Measurements from ENCODE around the gene FBXO3. TPM values are rescaled to one million over a fixed set of nuclear protein-coding genes. Genes with fewer than 3 reads are reported as not detected.

Gene FBXO3
- total RNA-seq, 1 donor from 2014 or later, result 39.1 TPM

DNA sequence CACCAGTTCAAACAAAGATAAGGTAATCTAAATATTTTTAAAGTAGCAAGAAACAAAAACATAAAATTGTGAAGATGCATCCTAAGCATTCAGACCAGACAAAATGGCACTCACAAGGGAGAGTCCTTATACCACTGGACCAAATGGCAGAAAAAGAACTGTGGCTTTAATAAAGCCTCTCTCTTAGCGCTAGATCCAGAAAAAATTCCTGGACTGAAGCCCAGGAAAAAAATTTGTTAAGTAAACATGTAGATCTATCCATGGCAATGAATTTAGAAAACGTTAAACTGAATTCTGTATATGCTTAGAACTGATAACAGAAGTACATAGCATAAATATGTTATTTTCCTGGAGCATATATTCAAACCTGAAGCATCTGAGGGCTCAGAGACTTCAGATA, 26.3 kb downstream of the FBXO3 start:
- Histone ChIP-seq H3K36me3 (ENCODE audit: control insufficient read depth in 3 of 3, insufficient read depth in 3 of 3, low read length in 3 of 3) (peaks cover 4 to 36% (median 16%) of the 10 kb centered on the region in 3 donors), H3K4me3 (ENCODE audit: low read length in 3 of 3) (no peak overlapping the region), H3K27ac (ENCODE audit: low read depth, low read length) (no peak overlapping the region), H3K9me3 (ENCODE audit: control insufficient read depth in 3 of 3, low read length in 3 of 3) (no peaks in the 10 kb centered on the region), H3K4me1 (ENCODE audit: control insufficient read depth in 3 of 3, insufficient read depth in 3 of 3, low read length in 3 of 3) (peaks cover 0 to 11% (median 10%) of the 10 kb centered on the region in 3 donors), H3K27me3 (ENCODE audit: control insufficient read depth in 3 of 3, insufficient read depth in 3 of 3, low read length in 3 of 3) (no peaks in the 10 kb centered on the region), H3K9ac (ENCODE audit: low read depth in 1 of 3, low read length in 3 of 3) (no peak overlapping the region)

DNA sequence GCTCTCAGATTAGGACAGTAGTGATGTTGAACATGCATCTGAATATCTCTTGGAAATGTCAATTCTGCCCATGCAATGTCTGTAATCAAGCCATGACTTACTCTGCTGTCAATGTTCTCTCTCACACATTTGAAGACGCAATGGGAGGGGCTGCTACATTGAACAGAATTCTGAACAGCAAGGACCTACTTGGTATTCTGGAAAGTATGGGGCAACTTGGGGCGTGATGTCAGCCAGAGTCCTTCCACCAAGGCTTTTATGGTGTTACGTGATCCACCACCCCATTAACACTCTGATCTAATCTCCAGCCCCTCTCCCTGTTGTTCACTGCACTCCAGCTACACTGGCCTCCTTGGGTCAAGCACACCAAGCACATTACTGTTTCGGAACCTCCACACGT, 31.0 kb downstream of the FBXO3 start:
- H3K4me1 ChIP-seq (ENCODE audit: control insufficient read depth in 3 of 3, insufficient read depth in 3 of 3, low read length in 3 of 3), result peaks cover 0 to 11% (median 10%) of the 10 kb centered on the region in 3 donors
- H3K36me3 ChIP-seq (ENCODE audit: control insufficient read depth in 3 of 3, insufficient read depth in 3 of 3, low read length in 3 of 3), result peaks cover 7 to 22% (median 11%) of the 10 kb centered on the region in 3 donors
- H3K9ac ChIP-seq (ENCODE audit: low read depth in 1 of 3, low read length in 3 of 3), result peak overlapping the region in 1 of 3 donors; percentile 40
- no peak overlapping the region for H3K27ac ChIP-seq (ENCODE audit: low read depth, low read length)
- H3K4me3 ChIP-seq (ENCODE audit: low read length in 3 of 3), result no peak overlapping the region
- H3K9me3 ChIP-seq (ENCODE audit: control insufficient read depth in 3 of 3, low read length in 3 of 3), result no peaks in the 10 kb centered on the region
- H3K27me3 ChIP-seq (ENCODE audit: control insufficient read depth in 3 of 3, insufficient read depth in 3 of 3, low read length in 3 of 3), result no peaks in the 10 kb centered on the region

DNA sequence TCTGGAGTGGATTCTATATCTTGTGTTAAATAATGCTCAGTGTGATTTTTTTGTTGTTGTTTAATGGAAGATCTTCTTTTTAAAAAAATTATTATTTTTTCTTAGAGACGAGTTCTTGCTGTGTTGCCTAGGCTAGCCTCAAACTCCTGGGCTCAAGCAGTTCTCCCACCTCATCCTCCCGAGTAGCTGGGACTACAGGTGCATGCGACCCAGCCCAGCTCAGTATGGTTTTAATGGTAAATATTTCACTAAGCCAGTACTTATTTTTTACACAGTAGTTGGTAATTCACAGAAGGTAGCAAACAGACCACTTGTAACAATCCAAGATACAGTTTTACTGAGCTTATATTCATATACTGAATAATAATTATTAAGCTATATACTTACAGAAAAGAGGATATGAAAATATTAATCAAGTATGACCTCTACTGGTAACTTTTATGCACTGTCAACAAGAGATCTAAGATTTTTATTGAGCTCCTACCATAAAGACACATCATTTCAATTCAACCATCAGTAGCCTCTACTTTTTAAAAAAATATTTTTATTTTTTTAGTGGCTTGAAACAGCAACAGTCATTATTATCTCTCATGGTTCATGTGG, 32.0 kb downstream of the FBXO3 start:
- Histone ChIP-seq H3K27ac (ENCODE audit: low read depth, low read length) (no peak overlapping the region), H3K9ac (ENCODE audit: low read depth in 1 of 3, low read length in 3 of 3) (no peak overlapping the region), H3K9me3 (ENCODE audit: control insufficient read depth in 3 of 3, low read length in 3 of 3) (no peaks in the 10 kb centered on the region), H3K36me3 (ENCODE audit: control insufficient read depth in 3 of 3, insufficient read depth in 3 of 3, low read length in 3 of 3) (peaks cover 7 to 22% (median 11%) of the 10 kb centered on the region in 3 donors), H3K27me3 (ENCODE audit: control insufficient read depth in 3 of 3, insufficient read depth in 3 of 3, low read length in 3 of 3) (no peaks in the 10 kb centered on the region), H3K4me1 (ENCODE audit: control insufficient read depth in 3 of 3, insufficient read depth in 3 of 3, low read length in 3 of 3) (peaks cover 0 to 14% (median 6%) of the 10 kb centered on the region in 3 donors), H3K4me3 (ENCODE audit: low read length in 3 of 3) (no peak overlapping the region)

DNA sequence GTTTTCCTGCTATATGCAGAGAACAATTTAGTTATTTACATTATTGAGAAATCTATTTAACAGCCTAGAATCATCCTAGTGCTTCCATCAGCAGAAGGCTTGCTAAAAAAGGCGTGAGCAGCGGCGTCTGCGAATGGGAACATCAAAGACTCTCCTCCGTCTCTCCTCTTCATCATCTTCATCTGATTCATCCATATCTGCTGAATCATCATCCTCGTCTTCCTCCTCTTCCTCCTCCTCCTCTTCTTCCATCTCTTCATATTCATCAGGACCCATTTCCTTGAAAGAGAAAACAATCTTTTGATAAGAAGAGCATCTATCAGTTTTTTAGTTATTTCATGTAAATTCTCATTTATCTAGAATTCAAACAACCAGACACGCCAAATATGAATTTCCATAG, 32.5 kb downstream of the FBXO3 start:
- H3K9ac ChIP-seq (ENCODE audit: low read depth in 1 of 3, low read length in 3 of 3), result no peak overlapping the region
- H3K36me3 ChIP-seq (ENCODE audit: control insufficient read depth in 3 of 3, insufficient read depth in 3 of 3, low read length in 3 of 3), result peaks cover 7 to 19% (median 11%) of the 10 kb centered on the region in 3 donors
- no peak overlapping the region for H3K4me3 ChIP-seq (ENCODE audit: low read length in 3 of 3)
- no peak overlapping the region for H3K27ac ChIP-seq (ENCODE audit: low read depth, low read length)
- H3K9me3 ChIP-seq (ENCODE audit: control insufficient read depth in 3 of 3, low read length in 3 of 3), result no peaks in the 10 kb centered on the region
- peaks cover 5 to 16% (median 11%) of the 10 kb centered on the region in 3 donors for H3K4me1 ChIP-seq (ENCODE audit: control insufficient read depth in 3 of 3, insufficient read depth in 3 of 3, low read length in 3 of 3)
- H3K27me3 ChIP-seq (ENCODE audit: control insufficient read depth in 3 of 3, insufficient read depth in 3 of 3, low read length in 3 of 3), result no peaks in the 10 kb centered on the region

DNA sequence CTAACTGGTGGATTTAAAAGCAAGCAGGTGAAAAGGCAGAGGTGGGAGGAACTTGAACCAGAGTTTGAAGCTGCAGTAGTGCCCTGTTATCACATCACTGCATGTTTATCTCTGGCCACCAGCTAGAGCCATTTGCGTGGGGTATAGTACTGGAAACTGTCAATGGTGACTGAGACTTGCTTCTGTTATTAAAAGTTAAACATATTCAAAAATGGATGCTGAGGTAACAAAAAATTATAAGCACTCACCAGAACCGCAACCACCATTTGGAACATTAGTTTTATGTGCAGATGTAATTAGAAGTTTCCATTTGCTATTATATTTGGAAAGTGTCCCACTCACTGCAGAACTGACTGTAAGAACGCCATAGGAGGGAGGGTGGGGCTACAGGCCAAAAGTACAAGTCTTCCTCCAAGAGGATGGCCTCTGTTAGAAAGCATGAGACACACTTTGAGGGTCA, 36.9 kb downstream of the FBXO3 start:
- Histone ChIP-seq H3K27ac (ENCODE audit: low read depth, low read length) (peak overlapping the region; percentile 97), H3K27me3 (ENCODE audit: control insufficient read depth in 3 of 3, insufficient read depth in 3 of 3, low read length in 3 of 3) (no peaks in the 10 kb centered on the region), H3K9ac (ENCODE audit: low read depth in 1 of 3, low read length in 3 of 3) (peak overlapping the region in 1 of 3 donors; percentile 94), H3K4me3 (ENCODE audit: low read length in 3 of 3) (no peak overlapping the region), H3K4me1 (ENCODE audit: control insufficient read depth in 3 of 3, insufficient read depth in 3 of 3, low read length in 3 of 3) (peaks cover 19 to 34% (median 30%) of the 10 kb centered on the region in 3 donors), H3K9me3 (ENCODE audit: control insufficient read depth in 3 of 3, low read length in 3 of 3) (no peaks in the 10 kb centered on the region), H3K36me3 (ENCODE audit: control insufficient read depth in 3 of 3, insufficient read depth in 3 of 3, low read length in 3 of 3) (peaks cover 4 to 9% (median 7%) of the 10 kb centered on the region in 3 donors)

DNA sequence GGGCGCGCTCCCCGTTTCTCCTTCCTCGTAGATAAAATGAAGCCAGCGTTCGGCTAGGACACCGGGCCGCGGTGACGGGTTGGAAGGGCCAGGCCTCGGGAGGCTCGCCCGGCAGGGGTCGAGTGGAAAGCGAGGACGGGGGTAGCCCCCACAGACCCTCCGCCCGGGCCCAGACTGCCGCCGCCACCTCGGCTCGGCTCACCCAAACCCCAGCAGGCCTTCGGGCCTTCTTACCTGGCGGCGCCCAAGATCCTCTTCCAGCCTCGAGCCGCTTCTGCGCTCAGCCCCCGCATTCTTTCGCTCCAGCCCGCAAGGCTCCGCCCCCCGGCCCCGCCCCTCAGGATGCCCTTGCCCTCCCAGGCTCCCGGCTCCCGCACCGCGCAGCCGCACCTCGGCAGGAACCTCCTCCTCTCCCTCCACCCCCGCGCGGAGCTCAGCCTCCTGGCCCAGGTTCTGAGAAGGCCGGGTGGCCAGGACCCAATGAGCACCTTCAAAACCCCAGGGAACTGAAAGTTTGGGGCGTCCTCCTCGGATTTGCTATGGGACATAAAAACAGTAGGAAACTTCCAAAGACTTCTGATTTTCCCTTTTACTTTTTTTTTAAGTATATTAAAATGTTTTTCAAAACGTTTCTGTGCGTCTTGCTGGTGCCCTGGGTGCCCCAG, 38.0 kb downstream of the FBXO3 start, which contains the start of gene CD59:
TSS of gene CD59 (minus strand) at position 276 of the 665 bp plus-strand sequence. CDS start 13,978 bp downstream, outside the sequence.
- Histone ChIP-seq H3K4me3 (ENCODE audit: low read length in 3 of 3) (peak within 1 kb of the TSS; percentile 84 to 95 (median 85)), H3K36me3 (ENCODE audit: control insufficient read depth in 3 of 3, insufficient read depth in 3 of 3, low read length in 3 of 3) (peaks cover 4 to 11% (median 11%) of the 10 kb centered on the region in 3 donors), H3K27ac (ENCODE audit: low read depth, low read length) (peak within 1 kb of the TSS; percentile 97), H3K27me3 (ENCODE audit: control insufficient read depth in 3 of 3, insufficient read depth in 3 of 3, low read length in 3 of 3) (no peaks in the 10 kb centered on the region), H3K9ac (ENCODE audit: low read depth in 1 of 3, low read length in 3 of 3) (peak within 1 kb of the TSS; percentile 93 to 98 (median 94)), H3K9me3 (ENCODE audit: control insufficient read depth in 3 of 3, low read length in 3 of 3) (no peaks in the 10 kb centered on the region), H3K4me1 (ENCODE audit: control insufficient read depth in 3 of 3, insufficient read depth in 3 of 3, low read length in 3 of 3) (peaks cover 29 to 45% (median 40%) of the 10 kb centered on the region in 3 donors)

DNA sequence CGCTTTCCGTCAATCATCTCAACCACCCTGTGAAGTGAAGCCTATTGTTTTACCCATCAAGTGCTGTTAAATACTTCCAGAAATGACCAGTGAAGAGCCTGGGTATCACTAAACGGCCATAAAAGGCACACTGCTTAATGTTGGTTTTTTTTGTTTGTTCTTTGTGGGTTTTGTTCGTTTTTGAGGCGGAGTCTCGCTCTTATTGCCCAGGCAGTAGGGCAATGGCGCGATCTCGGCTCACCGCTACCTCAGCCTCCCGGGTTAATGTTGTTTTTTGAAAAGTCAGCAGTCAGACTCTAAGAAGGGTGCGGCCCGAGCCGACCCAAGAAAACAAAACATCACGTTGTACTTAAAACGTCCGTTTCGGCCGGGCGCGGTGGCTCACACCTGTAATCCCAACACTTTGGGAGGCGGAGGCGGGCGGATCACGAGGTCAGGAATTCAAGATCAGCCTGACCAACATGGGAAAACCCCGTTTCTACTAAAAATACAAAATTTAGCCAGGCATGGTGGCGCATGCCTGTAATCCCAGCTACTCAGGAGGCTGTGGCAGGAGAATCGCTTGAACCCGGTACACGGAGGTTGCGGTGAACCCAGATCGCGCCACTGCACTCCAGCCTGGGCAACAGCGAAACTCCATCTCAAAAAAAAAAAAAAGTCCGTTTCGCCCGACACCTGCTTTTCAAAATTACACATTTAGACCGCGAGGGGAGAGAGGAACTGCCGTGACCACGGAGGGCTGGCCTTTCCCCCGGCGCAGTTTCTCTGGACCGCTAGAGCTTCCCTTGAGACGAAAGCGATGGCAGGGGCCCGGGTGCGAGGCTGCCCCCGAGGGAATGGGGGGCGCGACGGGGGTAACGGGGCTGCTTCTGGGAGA, 38.8 kb downstream of the FBXO3 start:
- peaks cover 32 to 50% (median 45%) of the 10 kb centered on the region in 3 donors for H3K4me1 ChIP-seq (ENCODE audit: control insufficient read depth in 3 of 3, insufficient read depth in 3 of 3, low read length in 3 of 3)

DNA sequence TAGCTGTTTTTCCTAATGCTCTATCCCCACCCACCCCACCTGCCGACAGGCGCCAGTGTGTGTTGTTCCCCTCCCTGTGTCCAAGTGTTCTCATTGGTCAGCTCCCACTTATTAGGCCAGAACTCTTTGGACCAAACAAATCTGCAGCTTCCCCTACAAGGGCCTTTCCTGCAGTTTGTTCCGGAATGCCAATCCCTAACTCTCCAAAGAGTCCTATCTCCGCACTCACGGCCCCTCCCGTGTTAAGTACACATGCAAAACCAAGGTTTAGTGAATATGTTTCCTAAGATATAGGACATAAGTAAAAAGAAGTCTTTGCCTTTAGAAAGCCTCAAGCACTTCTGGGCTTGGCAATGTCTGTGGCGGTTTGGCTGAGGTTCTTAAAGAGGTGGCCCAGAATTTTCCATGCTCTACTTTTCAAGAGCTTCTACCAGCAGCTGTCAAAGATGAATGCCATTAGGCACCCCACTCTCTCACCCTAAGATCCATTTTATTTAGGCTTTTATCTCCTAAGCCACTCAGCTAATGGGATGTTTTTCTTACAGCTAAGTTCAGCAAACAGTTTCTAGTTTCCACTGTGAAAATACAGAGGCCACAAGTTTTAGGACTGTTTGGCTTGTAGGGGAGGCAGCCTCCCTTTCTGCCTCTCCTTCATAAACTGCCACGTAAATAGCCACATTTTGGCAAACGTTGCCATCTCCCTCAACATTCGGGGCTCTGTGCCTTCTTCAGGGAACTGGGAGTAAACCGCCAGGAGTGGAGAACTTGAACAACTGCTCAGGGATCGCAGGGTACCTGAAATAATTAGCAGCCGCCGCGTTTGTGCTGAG, 39.7 kb downstream of the FBXO3 start:
- Histone ChIP-seq H3K4me3 (ENCODE audit: low read length in 3 of 3) (peak overlapping the region; percentile 84 to 95 (median 85)), H3K36me3 (ENCODE audit: control insufficient read depth in 3 of 3, insufficient read depth in 3 of 3, low read length in 3 of 3) (peaks cover 4 to 11% (median 11%) of the 10 kb centered on the region in 3 donors), H3K9me3 (ENCODE audit: control insufficient read depth in 3 of 3, low read length in 3 of 3) (no peaks in the 10 kb centered on the region), H3K27ac (ENCODE audit: low read depth, low read length) (peak overlapping the region; percentile 97), H3K9ac (ENCODE audit: low read depth in 1 of 3, low read length in 3 of 3) (peak overlapping the region; percentile 93 to 98 (median 94)), H3K4me1 (ENCODE audit: control insufficient read depth in 3 of 3, insufficient read depth in 3 of 3, low read length in 3 of 3) (peaks cover 39 to 55% (median 50%) of the 10 kb centered on the region in 3 donors), H3K27me3 (ENCODE audit: control insufficient read depth in 3 of 3, insufficient read depth in 3 of 3, low read length in 3 of 3) (no peaks in the 10 kb centered on the region)

More for the DNA sequence above, 38.8 kb downstream of the FBXO3 start:
- Histone ChIP-seq H3K36me3 (ENCODE audit: control insufficient read depth in 3 of 3, insufficient read depth in 3 of 3, low read length in 3 of 3) (peaks cover 4 to 11% (median 11%) of the 10 kb centered on the region in 3 donors), H3K27ac (ENCODE audit: low read depth, low read length) (peak overlapping the region; percentile 97), H3K4me3 (ENCODE audit: low read length in 3 of 3) (peak overlapping the region; percentile 84 to 95 (median 85)), H3K9me3 (ENCODE audit: control insufficient read depth in 3 of 3, low read length in 3 of 3) (no peaks in the 10 kb centered on the region), H3K9ac (ENCODE audit: low read depth in 1 of 3, low read length in 3 of 3) (peak overlapping the region; percentile 93 to 98 (median 94)), H3K27me3 (ENCODE audit: control insufficient read depth in 3 of 3, insufficient read depth in 3 of 3, low read length in 3 of 3) (no peaks in the 10 kb centered on the region)

DNA sequence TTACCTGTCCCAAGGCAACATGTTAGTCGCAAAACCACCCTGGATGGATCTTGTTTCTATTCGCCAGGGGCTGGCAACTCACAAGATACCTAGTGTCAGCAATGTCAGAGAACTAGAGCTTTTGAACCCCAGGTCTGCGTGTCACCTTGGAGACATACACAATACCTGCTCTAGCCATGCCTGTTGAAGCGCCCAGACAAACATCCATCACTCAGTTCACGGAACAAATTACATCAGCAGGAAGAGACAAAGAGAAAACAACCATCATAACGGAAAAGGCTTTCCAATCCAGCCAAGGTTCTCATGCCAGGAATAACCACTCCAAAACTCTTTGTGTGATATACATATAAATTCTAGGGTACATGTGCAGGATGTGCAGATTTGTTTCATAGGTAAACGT, 40.3 kb downstream of the FBXO3 start:
- H3K36me3 ChIP-seq (ENCODE audit: control insufficient read depth in 3 of 3, insufficient read depth in 3 of 3, low read length in 3 of 3), result peaks cover 4 to 11% (median 11%) of the 10 kb centered on the region in 3 donors
- peak overlapping the region; percentile 97 for H3K27ac ChIP-seq (ENCODE audit: low read depth, low read length)
- H3K9ac ChIP-seq (ENCODE audit: low read depth in 1 of 3, low read length in 3 of 3), result peak overlapping the region; percentile 34 to 98 (median 94)
- H3K9me3 ChIP-seq (ENCODE audit: control insufficient read depth in 3 of 3, low read length in 3 of 3), result no peaks in the 10 kb centered on the region
- peak overlapping the region; percentile 84 to 95 (median 85) for H3K4me3 ChIP-seq (ENCODE audit: low read length in 3 of 3)
- no peaks in the 10 kb centered on the region for H3K27me3 ChIP-seq (ENCODE audit: control insufficient read depth in 3 of 3, insufficient read depth in 3 of 3, low read length in 3 of 3)
- H3K4me1 ChIP-seq (ENCODE audit: control insufficient read depth in 3 of 3, insufficient read depth in 3 of 3, low read length in 3 of 3), result peaks cover 39 to 58% (median 50%) of the 10 kb centered on the region in 3 donors
